Calu3 (cell line): ENCODE measurements around the gene DNAAF1. TPM values are rescaled to one million over a fixed set of nuclear protein-coding genes. Genes with fewer than 3 reads are reported as not detected.

Experiments used
- BruUV-seq: library from RNA; stranded (reverse); fragments of 400-500 nt; replicated peaks from 2 replicates; lab custom pipeline; 2021; lab: Mats Ljungman, UMichigan
- CTCF ChIA-PET: fragments of 300-600 bp; sonication (Branson Sonifier 250); formaldehyde crosslinking; loops from one replicate; lab custom pipeline; 2022; ENCODE audit warnings: antibody characterized with exemption; lab: Charles Lee
- DNase-seq: peaks from one replicate; pipeline ENCODE4 v3.0.0; 2022
- H3K27ac Mint-ChIP-seq: one replicate; pipeline ENCODE4 v1.8.0; 2022; ENCODE audit warnings: mixed read lengths; ENCODE audit not compliant: unreplicated experiment
- H3K27me3 Mint-ChIP-seq: one replicate; pipeline ENCODE4 v1.8.0; 2022; ENCODE audit warnings: mixed read lengths; ENCODE audit not compliant: unreplicated experiment
- H3K36me3 Mint-ChIP-seq: one replicate; pipeline ENCODE4 v1.8.0; 2022; ENCODE audit warnings: mild to moderate bottlenecking, moderate library complexity, mixed read lengths; ENCODE audit not compliant: insufficient read depth, unreplicated experiment
- H3K4me1 Mint-ChIP-seq: one replicate; pipeline ENCODE4 v1.8.0; 2022; ENCODE audit warnings: mild to moderate bottlenecking, low read depth, mixed read lengths; ENCODE audit not compliant: unreplicated experiment
- H3K4me3 Mint-ChIP-seq: one replicate; pipeline ENCODE4 v1.8.0; 2022; ENCODE audit warnings: mild to moderate bottlenecking, low read depth, moderate library complexity, mixed read lengths; ENCODE audit not compliant: unreplicated experiment
- H3K9me3 Mint-ChIP-seq: one replicate; pipeline ENCODE4 v1.8.0; 2022; ENCODE audit warnings: low read depth, mixed read lengths; ENCODE audit not compliant: unreplicated experiment
- intact Hi-C: fragments of 100-400 bp; cut with micrococcal nuclease; formaldehyde crosslinking; loops from one replicate; pipeline ENCODE4 v1.10.0; 2022; ENCODE audit not compliant: unreplicated experiment
- total RNA-seq: library from RNA; stranded (reverse); gene quantifications from 2 replicates; pipeline ENCODE4 v1.2.3, GENCODE V29; 2022
- TF ChIP-seq, protein P1 (sequence below): fragments of 200-600 bp; IDR thresholded peaks from one replicate; pipeline ENCODE4 v1.8.0; 2022; ENCODE audit warnings: antibody characterized with exemption; ENCODE audit not compliant: unreplicated experiment

Gene DNAAF1
- total RNA-seq, 1 experiment from 2014 or later: not detected

- peak; percentile 39 for DNase-seq
- Mint-ChIP-seq H3K4me1 (no peaks in the 10 kb centered on the region), H3K27ac (peak overlapping the region; percentile 10), H3K27me3 (peaks cover 33% of the 10 kb centered on the region), H3K9me3 (no peaks in the 10 kb centered on the region), H3K36me3 (peaks cover 6% of the 10 kb centered on the region), H3K4me3 (no peak overlapping the region)
- BruUV-seq: no TSS peak
- CTCF ChIA-PET: interaction anchor here (0.7 to 2.3 kb wide), 9 partner anchors 11 to 313 kb away, joined by 3 to 18 read pairs (median 5); partner anchors contain the start of genes DNAAF1, HSDL1, MBTPS1 and TAF1C
- TF ChIP-seq, protein P1, sequence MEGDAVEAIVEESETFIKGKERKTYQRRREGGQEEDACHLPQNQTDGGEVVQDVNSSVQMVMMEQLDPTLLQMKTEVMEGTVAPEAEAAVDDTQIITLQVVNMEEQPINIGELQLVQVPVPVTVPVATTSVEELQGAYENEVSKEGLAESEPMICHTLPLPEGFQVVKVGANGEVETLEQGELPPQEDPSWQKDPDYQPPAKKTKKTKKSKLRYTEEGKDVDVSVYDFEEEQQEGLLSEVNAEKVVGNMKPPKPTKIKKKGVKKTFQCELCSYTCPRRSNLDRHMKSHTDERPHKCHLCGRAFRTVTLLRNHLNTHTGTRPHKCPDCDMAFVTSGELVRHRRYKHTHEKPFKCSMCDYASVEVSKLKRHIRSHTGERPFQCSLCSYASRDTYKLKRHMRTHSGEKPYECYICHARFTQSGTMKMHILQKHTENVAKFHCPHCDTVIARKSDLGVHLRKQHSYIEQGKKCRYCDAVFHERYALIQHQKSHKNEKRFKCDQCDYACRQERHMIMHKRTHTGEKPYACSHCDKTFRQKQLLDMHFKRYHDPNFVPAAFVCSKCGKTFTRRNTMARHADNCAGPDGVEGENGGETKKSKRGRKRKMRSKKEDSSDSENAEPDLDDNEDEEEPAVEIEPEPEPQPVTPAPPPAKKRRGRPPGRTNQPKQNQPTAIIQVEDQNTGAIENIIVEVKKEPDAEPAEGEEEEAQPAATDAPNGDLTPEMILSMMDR: no peak
- intact Hi-C loops: no loop called here
Measured at GRCh38 chr16:84156342-84156784, 11.3 kb downstream of the DNAAF1 start.

DNA sequence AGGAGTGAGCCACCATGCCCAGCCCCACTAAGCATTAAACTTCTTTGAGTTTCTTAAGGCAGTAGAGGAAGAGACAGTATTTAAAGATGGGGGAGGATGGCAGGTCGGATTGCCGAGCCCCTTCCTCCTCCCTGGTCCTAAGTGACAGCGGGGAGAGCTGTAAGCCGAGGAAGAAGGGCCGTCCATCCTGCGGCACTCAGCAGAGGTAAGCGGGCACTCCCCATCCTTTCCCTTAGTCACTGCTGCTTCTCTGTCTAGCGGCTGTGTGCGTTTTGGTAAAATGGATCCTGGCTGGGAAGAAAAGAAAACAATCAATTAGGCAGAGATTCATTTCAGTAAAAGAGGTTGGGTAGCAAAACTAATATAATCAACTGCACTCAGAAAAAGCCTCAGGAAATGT lies 13.9 kb downstream of the DNAAF1 start:
- TF ChIP-seq, protein P1: no peak
- no TSS peak for BruUV-seq
- peaks cover 46% of the 10 kb centered on the region for H3K27me3 Mint-ChIP-seq
- DNase-seq: no peak
- H3K4me1 Mint-ChIP-seq: no peaks in the 10 kb centered on the region
- no peak overlapping the region for H3K4me3 Mint-ChIP-seq
- H3K9me3 Mint-ChIP-seq: no peaks in the 10 kb centered on the region
- H3K36me3 Mint-ChIP-seq: peaks cover 6% of the 10 kb centered on the region
- CTCF ChIA-PET: no interaction called here
- no peak overlapping the region for H3K27ac Mint-ChIP-seq
- intact Hi-C loops: no loop called here

DNA sequence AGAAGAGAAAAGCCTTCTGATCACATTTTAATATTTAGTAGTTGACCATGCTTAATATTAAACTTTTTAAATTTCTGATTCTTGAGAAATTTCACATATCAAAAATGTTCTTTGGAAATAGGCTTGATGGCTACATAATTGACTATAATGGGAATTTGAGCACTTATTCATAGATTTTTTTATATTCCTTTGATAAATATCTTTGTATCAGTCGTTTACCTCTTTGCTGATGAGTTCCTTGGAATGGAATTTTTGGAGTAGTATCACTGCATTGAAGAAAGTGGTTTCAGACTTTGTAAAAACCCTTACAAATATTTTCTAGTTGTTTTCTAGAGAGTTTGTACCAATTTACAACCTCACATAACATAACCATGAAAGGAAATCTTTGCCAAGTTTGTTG lies 14.7 kb downstream of the DNAAF1 start:
- intact Hi-C loops: no loop called here
- CTCF ChIA-PET: no interaction called here
- no peak overlapping the region for H3K4me3 Mint-ChIP-seq

GRCh38 chr16:84161037-84161436 lies 15.9 kb downstream of the DNAAF1 start:
- Mint-ChIP-seq H3K36me3 (peaks cover 3% of the 10 kb centered on the region), H3K9me3 (no peaks in the 10 kb centered on the region), H3K4me1 (no peaks in the 10 kb centered on the region), H3K4me3 (no peak overlapping the region), H3K27ac (no peak overlapping the region), H3K27me3 (peaks cover 66% of the 10 kb centered on the region)
- CTCF ChIA-PET: interaction anchor here (0.6 to 0.7 kb wide), 2 partner anchors 207 to 236 kb away, joined by 3 to 6 read pairs; no protein-coding TSS in a partner anchor
- BruUV-seq: no TSS peak
- no peak for DNase-seq
- TF ChIP-seq, protein P1: no peak
- intact Hi-C loops: no loop called here

More for the DNA sequence above, 14.7 kb downstream of the DNAAF1 start:
- TF ChIP-seq, protein P1: no peak
- Mint-ChIP-seq H3K27me3 (peaks cover 54% of the 10 kb centered on the region), H3K9me3 (no peaks in the 10 kb centered on the region), H3K4me1 (no peaks in the 10 kb centered on the region), H3K27ac (no peak overlapping the region), H3K36me3 (peaks cover 6% of the 10 kb centered on the region)
- no TSS peak for BruUV-seq
- DNase-seq: no peak
